Measurements from ENCODE around the gene FNDC11.
"Not testable (repeated sequence)": the region's sequence is repeated elsewhere in the genome, so short reads cannot be mapped to it uniquely, and the experiment has no call there.

The FNDC11 gene

GRCh38 chr20:63585616-63586565, 31.9 kb downstream of the FNDC11 start:
- no peak for DNase-seq

DNA sequence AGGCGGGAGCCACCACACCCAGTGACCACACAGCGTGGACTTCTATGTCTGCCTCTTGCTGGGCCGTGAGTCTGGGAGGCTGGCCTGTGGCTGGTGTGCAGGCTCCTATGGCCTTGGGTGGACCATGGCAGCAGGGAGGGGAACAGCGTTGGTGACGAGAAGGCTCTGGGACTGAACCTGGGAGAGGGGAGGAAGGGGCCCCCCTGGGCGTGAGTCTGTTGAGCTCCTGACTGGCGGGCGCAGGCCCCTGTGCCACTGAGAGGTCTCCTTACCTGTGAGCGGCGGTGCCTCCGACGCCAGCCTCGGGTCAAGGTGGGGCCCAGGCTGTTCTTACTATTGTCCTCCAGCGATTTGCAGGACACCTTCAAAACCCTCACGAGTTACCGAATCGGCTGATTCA, 32.8 kb downstream of the FNDC11 start:
- no peak for DNase-seq

DNA sequence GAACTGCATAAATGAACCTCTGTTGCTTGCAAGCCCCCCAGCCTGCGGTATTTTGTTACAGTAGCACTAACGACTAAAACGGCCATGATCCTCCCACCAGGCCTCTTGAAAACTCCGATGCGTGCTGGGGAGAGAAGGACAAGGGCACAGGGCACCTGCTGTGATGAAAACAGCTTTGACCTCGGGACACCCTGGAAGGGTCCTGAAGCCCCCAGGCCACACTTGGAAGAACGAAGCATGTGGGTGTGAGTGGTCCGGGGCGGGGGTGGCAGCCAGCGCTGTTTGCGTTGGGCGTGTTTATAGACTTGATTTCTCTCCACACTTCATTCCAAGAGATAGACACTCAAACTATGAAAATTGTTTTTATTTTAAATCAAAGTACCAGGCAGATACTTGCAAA, 33.3 kb downstream of the FNDC11 start:
- DNase-seq: no peak

DNA sequence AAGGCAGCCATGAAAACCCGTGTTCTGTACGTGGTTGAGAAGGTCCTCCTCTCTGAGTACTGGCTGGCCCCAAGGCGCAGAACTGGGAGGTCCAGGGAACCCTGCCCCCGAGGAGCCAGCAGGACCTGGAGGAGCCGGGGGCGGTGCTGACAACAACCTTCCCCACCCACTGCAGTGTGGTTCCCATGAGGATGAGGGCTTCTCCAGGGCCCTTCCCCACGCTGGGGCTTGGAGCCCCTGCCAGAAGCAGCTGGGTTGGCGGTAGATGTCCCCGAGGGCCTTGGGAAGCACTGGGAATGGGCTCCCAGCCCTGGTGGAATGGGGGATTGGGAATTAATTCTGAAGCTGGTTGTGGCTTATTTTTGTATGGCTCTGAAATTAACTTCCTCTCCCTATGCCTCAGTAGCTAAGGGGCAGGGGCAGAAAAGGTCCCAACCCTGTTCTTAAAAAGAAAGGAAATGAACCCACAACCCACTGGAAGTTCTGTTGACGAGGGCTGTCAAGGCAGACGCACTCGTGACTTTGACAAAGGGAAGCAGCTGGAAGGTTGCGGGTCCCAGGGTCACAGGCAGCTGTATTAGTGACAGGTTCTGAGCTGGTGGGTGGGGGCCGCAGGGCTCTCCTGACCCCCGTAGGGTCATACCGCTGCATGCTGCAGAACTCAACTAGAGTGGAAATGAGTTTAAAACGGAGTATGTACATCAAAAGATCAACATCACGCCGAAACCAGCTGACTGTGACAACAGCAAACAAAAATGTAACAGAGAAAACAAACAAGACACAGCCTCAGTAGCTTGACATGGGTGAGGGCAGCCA, 34.0 kb downstream of the FNDC11 start:
- DNase-seq: no peak

GRCh38 chr20:63588641-63589041, 34.7 kb downstream of the FNDC11 start:
- no peak for DNase-seq

GRCh38 chr20:63589261-63590217, 35.6 kb downstream of the FNDC11 start:
- DNase-seq: no peak

- no peak for DNase-seq
Observed at GRCh38 chr20:63590218-63591146, 36.5 kb downstream of the FNDC11 start.

GRCh38 chr20:63591147-63591533, 37.2 kb downstream of the FNDC11 start:
- DNase-seq: no peak

DNA sequence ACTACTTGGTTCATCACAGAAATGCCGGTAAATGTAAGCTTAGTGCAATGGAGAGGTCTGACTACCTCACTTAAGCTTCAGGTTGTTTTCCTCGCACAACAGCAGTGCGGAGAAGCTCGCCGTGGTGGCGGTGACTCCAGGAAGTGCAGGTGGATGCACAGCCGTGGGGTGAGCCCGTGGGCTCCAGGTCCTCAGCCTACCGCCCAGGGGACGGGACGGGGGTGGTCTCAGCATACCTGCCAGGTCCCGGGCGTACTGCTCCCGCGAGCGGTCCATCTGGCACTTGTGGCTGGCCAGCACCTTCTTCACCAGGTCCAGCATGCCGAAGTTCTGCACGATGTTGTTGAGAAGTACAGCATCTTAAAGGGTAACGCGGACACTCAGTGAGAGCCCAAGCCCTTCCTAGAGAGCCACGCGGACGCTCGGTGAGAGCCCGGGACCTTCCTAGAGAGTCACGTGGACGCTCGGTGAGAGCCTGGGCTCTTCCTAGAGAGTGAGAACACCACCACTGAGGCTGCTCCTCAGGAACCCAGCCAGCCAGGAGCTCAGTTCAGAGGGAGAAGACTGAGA, 37.9 kb downstream of the FNDC11 start:
- no peak for DNase-seq

DNA sequence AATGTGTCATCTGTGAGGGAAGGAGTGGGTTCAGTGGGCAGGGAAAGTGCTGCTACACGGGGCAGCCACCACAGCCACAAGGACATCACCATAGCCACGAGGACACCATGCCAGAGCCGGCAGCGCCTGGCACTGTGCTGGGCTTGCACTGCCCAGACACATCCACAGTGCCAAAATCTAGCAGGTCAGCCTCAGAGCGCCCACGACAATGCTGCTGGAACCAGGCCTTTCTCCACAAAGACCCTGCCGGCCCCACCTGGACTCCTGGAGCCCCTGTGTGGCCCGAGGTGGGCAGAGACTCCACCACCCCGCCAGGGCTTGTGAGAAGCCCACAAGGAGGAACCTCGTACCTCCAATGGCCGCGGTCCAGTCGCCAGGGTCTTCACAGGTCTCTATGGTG, 38.7 kb downstream of the FNDC11 start:
- DNase-seq: no peak

DNA sequence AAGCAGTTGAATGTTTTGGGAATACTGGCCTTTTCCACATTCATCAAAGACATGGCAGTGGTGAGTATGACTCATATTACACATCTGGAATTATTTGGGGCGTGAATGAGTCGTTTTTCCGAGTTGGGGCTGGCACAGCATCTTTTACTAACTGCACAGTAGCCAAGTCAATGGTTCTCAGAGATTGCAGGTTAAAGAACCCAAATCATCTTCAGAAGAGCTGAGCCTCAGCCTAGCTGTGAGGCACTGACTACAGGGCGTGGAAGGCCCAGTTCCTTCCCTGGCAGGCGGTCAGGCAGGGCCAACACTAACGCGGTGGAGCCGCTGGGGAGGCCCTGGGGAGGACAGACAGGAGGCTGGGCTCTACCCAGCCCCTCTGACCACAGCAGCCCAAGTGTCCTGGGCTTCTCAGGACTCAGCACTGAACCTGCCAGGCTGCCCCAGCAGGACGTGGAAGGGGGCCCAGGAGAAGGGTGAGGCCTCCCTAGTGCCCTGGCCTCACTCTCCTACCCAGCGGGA, 40.1 kb downstream of the FNDC11 start:
- DNase-seq: no peak

GRCh38 chr20:63595416-63596127, 41.6 kb downstream of the FNDC11 start:
- no peak for DNase-seq

DNA sequence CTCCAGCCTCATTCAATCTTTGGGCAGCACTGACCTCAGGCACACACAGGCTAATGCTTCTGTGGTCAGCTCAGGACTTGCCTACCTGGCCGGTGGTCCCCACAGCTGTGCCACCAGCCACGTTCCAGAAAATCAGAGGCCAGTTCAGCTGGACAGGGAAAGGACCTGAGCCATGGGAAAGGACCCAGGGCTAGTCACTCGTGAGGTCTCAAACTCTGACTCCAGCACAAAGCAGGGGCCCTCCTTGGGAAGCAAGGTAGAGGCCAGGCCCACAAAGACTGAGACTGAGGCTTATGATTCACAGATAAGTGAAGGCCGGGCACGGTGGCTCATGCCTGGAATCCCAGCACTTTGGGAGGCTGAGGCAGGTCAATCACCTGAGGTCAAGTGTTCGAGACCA, 42.5 kb downstream of the FNDC11 start:
- DNase-seq: no peak

DNA sequence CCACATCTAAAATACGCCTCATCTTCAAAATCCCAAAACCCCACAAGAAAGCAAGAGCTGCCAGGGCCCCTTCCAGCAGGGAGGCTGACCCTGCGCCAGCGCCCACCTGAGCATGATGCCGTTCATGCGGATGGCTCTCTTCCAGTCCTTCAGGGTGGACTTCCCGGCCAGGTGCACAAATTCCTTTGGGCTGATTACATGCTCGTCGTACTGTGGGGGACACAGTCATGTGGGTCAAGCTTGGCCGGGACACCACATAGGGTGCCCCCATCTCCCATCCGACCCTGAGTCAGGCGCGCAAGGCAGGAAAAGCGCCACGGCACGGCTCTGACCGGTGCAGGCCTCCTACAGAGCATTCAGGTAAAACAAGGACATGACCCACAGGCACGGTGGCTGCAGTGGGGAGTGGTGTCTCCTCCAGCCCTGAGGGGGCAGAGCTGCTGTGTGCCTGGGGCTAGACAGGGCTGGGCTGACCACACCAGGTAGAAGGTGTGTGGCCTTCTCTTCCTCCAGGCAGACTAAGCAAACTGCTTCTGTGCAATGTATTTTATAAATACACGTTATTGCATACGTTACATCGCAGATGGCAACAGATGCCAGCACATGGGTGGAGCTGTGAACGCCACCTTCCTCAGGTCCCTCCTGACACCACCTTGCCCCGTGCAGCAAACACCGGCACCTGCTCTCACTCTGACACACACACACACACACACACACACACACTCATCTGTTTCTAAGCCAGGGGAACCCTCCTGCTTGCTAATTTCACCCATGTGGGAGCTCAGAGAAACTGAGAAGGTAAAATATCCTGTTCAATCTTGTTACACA, 43.9 kb downstream of the FNDC11 start:
- no peak for DNase-seq

DNA sequence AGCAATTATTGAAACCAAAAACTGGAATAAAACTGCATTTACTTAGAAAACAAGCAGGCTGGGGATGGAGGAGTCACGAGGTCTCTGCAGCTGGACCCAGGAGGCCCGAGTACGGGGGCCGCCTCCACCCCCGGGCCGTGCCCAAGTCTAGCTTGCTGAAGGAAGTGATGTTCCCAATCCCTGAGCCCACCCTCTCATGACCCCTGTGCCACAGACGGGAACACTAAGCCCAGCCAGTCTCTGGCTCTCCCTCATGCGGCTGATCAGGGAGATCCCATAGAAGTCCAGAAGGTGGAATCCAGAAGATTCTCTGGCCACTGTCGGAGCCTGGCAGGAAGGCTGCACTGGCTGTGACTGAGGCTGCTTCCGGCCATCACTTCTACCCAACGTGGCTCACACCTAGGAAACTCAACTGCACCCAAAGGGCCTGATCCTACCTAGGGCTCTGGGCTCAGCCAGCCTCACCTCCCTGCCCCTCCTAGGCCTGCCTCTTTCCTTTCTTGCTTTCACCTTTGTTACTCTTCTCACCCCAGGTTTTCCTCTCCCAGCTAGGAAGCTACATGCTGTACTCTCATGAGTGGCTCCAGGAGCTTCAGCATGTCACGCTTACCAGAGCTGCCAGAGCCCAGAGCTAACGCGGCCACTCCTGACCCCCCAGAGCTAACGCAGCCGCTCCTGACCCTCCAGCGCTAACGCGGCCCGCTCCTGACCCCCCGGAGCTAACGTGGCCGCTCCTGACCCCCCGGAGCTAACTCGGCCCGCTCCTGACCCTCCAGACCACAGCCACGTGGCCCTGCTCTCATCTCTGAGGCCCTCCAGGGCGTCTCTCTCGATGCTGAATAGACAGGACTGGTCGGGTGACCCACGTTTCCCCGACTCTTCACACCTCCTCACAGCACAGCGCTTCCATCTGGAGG, 44.8 kb downstream of the FNDC11 start:
- DNase-seq: no peak

GRCh38 chr20:63599396-63600050, 45.6 kb downstream of the FNDC11 start:
- no peak for DNase-seq

GRCh38 chr20:63601679-63602078, 47.7 kb downstream of the FNDC11 start:
- not testable (repeated sequence) for DNase-seq

- DNase-seq: no peak
Observed at GRCh38 chr20:63602321-63602720, 48.4 kb downstream of the FNDC11 start.
